Neutrophil (primary cell): Measurements from ENCODE around the gene UBXN10.

Experiments
- H3K27ac ChIP-seq: fragments of 200-600 bp; sonication (generic); 2 replicates; pipeline ENCODE4 v1.5.1; 2016; ENCODE audit warnings: mild to moderate bottlenecking, moderate library complexity
- H3K27me3 ChIP-seq: fragments of 200-600 bp; sonication (generic); 2 replicates; pipeline ENCODE4 v1.6.0; 2016; ENCODE audit warnings: mild to moderate bottlenecking
- H3K36me3 ChIP-seq: fragments of 200-600 bp; sonication (generic); 2 replicates; pipeline ENCODE4 v1.5.1; 2017
- H3K4me1 ChIP-seq, 2 experiments: fragments of 200-600 bp in 1 of 2; sonication (generic) in 1 of 2; 1 replicate in 1 of 2; 2 replicates in 1 of 2; pipeline versions ENCODE4 v1.5.1 to v1.6.1; 2013 to 2016; ENCODE audit warnings: low read depth in 1 of 2, low read length in 1 of 2, mild to moderate bottlenecking in 1 of 2, moderate library complexity in 1 of 2; ENCODE audit not compliant: control insufficient read depth in 1 of 2, insufficient read depth in 1 of 2
- H3K4me3 ChIP-seq, 2 experiments: fragments of 200-600 bp in 1 of 2; sonication (generic) in 1 of 2; 1 replicate in 1 of 2; 2 replicates in 1 of 2; pipeline ENCODE4 v1.5.1; 2013 to 2016; ENCODE audit warnings: low read depth in 1 of 2, low read length in 1 of 2, mild to moderate bottlenecking in 1 of 2, moderate library complexity in 1 of 2
- H3K9me3 ChIP-seq: fragments of 200-600 bp; sonication (generic); 2 replicates; pipeline ENCODE4 v1.5.1; 2016
- CTCF ChIP-seq: fragments of 200-600 bp; sonication (generic); IDR thresholded peaks from 2 replicates; pipeline ENCODE4 v1.5.1; 2016; ENCODE audit warnings: antibody characterized with exemption

Gene UBXN10

GRCh38 chr1:20185834-20186782, at the start of gene UBXN10, which contains the start of gene PLA2G2C:
Gene UBXN10 (plus strand): TSS chr1:20186096. CDS start chr1:20190562, 4,466 bp downstream.
Gene PLA2G2C (minus strand): TSS chr1:20186518. CDS start chr1:20177363, 9,155 bp downstream.
- Histone ChIP-seq H3K4me1 (no peaks in the 10 kb centered on the region), H3K27me3 (peaks cover 78% of the 10 kb centered on the region), H3K36me3 (no peaks in the 10 kb centered on the region), H3K9me3 (no peaks in the 10 kb centered on the region), H3K27ac (no peak within 1 kb of the TSS), H3K4me3 (no peak within 1 kb of the TSS)
- no peak for TF ChIP-seq CTCF

- Histone ChIP-seq H3K4me3 (no peak overlapping the region), H3K36me3 (no peaks in the 10 kb centered on the region), H3K27ac (no peak overlapping the region), H3K4me1 (no peaks in the 10 kb centered on the region), H3K27me3 (peaks cover 7% of the 10 kb centered on the region), H3K9me3 (no peaks in the 10 kb centered on the region)
- TF ChIP-seq CTCF: no peak
These were observed 49.6 kb upstream of the UBXN10 start for GRCh38 chr1:20136249-20136648.

- Histone ChIP-seq H3K27me3 (peaks cover 7% of the 10 kb centered on the region), H3K27ac (no peak overlapping the region), H3K9me3 (no peaks in the 10 kb centered on the region), H3K36me3 (no peaks in the 10 kb centered on the region), H3K4me1 (no peaks in the 10 kb centered on the region), H3K4me3 (no peak overlapping the region)
- no peak for TF ChIP-seq CTCF
These were observed 48.8 kb upstream of the UBXN10 start for GRCh38 chr1:20137055-20137454.

GRCh38 chr1:20137604-20138003, 48.3 kb upstream of the UBXN10 start:
- no peak overlapping the region for H3K4me3 ChIP-seq
- no peaks in the 10 kb centered on the region for H3K36me3 ChIP-seq
- H3K4me1 ChIP-seq: no peaks in the 10 kb centered on the region
- no peak for TF ChIP-seq CTCF
- H3K27me3 ChIP-seq: peaks cover 7% of the 10 kb centered on the region
- no peak overlapping the region for H3K27ac ChIP-seq
- H3K9me3 ChIP-seq: no peaks in the 10 kb centered on the region

- Histone ChIP-seq H3K36me3 (no peaks in the 10 kb centered on the region), H3K9me3 (no peaks in the 10 kb centered on the region), H3K27me3 (peaks cover 4% of the 10 kb centered on the region), H3K4me1 (no peaks in the 10 kb centered on the region), H3K4me3 (no peak overlapping the region), H3K27ac (no peak overlapping the region)
- no peak for TF ChIP-seq CTCF
These were observed 47.5 kb upstream of the UBXN10 start for GRCh38 chr1:20138346-20138745.
